Coronary artery (tissue), 2 donors: Measurements from ENCODE around the gene PRRG1.
"Not testable (repeated sequence)": the region's sequence is repeated elsewhere in the genome, so short reads cannot be mapped to it uniquely, and the experiment has no call there.

Experiments
- DNase-seq: peaks from one replicate; pipeline ENCODE4 v3.0.0-alpha.2; 2017; ENCODE audit warnings: low spot score
- H3K27ac ChIP-seq, 2 donors: fragments of 200-600 bp; sonication (generic); one replicate each; pipeline ENCODE4 v1.5.1; 2016 to 2019
- H3K4me3 ChIP-seq: fragments of 200-600 bp; sonication (generic); 2 replicates; pipeline ENCODE4 v1.5.1; 2016; ENCODE audit warnings: mild to moderate bottlenecking, moderate library complexity
- CTCF ChIP-seq: fragments of 200-600 bp; sonication (generic); IDR thresholded peaks from one replicate; pipeline ENCODE4 v1.5.1; 2019; ENCODE audit warnings: antibody characterized with exemption

The PRRG1 gene

DNA sequence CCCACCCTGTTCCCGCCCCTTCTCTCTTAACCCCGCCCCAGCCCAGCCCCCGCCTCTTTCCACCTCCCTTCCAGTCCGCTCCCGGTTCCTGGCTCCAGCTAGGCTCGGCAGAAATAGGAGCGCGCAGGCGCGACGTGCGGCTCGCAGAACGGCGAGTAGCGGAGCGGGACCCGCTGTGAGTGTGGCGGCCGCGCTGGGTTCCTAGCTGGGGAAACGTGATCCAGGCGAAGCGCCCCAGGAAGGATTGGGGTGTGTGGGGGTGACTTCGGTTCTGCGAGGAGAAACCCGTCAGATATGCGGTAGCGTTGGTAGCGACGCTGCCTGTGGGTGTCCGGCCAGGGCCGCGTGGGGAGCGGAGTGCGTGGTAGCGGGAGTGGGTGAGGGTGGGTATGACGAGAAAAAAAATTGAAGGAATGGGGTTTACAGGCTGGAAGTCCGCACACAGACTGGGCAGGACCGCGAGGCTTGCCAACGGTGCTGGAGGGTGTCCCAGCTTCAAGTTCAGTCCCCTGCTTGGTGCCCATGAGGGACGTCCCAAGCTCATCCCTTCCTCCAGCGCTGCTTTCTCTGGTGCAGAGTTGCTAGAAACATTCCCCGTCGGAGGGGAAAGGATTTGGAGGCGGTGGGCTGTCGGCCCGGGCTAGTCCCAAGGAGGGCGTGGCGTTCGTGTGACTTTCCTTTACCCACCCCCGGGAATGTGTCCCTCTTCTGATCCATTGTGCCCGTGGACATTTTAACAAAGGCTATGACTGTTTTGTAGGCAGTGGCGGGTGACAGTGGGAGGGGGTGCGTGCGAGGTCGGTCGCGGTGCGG lies at the start of gene PRRG1:
Gene PRRG1 (plus strand): TSS at position 144 of the 813 bp plus-strand sequence. CDS start 56,886 bp downstream, outside the sequence.
- TF ChIP-seq CTCF: no peak
- H3K4me3 ChIP-seq: peak within 1 kb of the TSS; percentile 80
- DNase-seq: peak; percentile 79
- H3K27ac ChIP-seq: peak within 1 kb of the TSS; percentile 58 to 85

DNA sequence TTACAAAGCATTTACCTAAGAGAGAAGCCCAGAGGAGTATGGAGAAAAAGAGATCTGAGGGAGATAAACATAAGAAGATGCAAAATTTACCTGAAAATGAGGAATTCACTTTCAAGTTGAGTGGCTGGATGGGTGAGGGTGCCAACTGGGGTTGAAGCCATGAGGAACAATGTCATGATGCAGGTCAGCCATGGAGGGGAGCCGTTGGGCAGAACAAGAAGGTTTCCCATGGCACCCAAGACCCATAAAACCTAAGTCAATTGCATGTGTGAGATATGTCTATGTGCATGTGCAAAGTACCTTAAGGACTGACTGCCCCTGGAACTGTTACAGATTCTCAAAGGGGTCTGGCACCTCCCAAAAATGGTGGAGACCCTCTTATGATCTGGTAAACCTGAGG lies 46.6 kb upstream of the PRRG1 start:
- H3K4me3 ChIP-seq: no peak overlapping the region
- TF ChIP-seq CTCF: no peak
- no peak overlapping the region for H3K27ac ChIP-seq
- DNase-seq: no peak

DNA sequence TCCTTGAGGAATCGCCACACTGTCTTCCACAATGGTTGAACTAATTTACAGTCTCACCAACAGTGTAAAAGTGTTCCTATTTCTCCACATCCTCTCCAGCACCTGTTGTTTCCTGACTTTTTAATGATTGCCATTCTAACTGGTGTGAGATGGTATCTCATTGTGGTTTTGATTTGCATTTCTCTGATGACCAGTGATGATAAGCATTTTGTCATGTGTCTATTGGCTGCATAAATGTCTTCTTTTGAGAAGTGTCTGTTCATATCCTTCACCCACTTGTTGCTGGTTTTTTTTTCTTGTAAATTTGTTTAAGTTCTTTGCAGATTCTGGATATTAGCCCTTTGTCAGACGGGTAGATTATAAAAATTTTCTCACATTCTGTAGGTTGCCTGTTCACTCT lies 43.9 kb upstream of the PRRG1 start:
- not testable (repeated sequence) for H3K4me3 ChIP-seq, DNase-seq, H3K27ac ChIP-seq

DNA sequence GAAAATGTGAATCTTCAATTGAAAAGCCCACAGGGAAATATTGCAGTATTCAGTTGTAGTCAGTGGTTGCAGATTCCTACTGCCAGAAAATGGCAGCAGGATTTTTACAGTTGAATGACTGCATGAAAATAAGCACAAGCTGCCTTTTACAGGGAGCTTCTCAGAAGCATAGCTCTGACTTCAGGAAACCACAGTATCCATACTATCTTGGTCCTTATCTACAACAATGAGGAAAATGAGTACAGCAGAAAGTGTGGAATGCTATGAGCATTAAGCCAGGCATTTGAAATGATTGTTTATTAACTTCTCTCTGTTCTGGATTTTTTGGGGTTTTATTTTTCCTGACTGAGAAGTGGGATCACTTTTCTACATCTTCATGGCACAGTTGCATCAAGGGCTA lies 34.6 kb upstream of the PRRG1 start:
- no peak for DNase-seq
- Histone ChIP-seq H3K4me3 (no peak overlapping the region), H3K27ac (no peak overlapping the region)
- TF ChIP-seq CTCF: no peak

DNA sequence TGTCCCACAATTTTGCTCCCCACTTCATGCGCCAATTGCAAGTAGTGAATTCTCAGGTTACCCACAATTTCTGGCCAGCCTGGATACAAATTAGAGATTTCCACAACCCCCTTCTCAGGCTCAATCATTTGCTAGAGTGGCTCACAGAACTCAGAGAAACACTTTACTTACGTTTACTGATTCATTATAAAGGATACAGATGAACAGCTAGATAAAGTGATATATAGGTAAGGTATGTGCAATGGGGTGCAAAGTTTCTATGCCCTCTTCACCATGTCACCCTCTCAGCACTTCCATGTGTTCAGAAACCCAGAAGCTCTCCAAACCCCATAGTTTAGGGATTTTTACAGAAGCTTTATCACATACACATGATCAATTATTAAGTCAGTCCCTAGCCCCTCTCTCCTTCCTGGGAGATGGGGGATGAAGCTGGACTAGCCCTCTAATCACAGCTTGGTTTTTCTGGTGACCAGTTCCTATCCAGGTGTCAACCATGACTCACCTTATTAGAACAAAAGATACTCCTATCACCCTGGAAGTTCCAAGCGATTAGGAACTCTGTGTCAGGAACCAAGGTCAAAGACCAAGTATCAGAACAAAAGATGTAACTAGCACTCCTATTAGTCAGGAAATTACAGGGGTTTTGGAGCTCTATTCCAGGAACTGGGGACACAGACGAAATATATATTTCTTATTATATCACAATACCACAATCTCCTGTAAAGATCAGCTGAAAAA lies 33.5 kb upstream of the PRRG1 start:
- Histone ChIP-seq H3K27ac (no peak overlapping the region), H3K4me3 (no peak overlapping the region)
- DNase-seq: no peak
- no peak for TF ChIP-seq CTCF

DNA sequence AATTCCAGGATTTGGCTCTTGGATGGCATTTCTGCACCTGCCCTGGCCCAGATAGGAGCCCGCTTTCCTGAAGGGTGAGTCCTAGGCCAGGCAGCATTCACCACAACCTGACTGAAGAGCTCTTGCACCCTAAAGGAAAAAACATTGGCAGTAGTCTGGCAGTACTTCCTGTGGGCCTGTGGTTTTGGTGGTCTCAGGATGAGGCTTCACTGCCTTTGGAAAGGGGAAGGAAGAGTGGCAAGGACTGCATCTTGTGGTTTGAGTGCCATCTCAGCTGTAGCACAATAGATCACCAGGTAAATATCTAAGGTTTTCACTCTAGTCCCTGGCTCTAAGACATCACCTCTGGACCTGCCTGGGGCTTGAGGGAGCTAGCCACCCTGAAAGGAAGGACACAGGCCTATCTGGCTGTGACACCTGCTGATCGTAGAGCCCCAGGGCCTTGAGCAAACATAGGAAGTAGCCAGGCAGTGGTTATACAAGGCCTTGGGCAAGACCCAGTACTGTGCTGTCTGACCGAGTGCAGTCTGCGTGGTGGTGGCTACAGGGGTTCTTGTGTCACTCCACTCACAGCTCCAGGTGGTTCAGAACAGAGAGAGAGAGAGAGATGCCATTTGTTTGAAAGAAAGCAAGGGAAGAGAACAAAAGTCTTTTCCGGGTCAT lies 28.5 kb upstream of the PRRG1 start:
- Histone ChIP-seq H3K27ac (no peak overlapping the region), H3K4me3 (no peak overlapping the region)
- no peak for DNase-seq
- TF ChIP-seq CTCF: no peak

GRCh38 chrX:37330642-37331041 lies 18.5 kb upstream of the PRRG1 start:
- H3K27ac ChIP-seq: no peak overlapping the region
- no peak for TF ChIP-seq CTCF
- no peak overlapping the region for H3K4me3 ChIP-seq
- no peak for DNase-seq
